HCT116 (cell line): ENCODE measurements around the gene TRIAP1. TPM values are rescaled to one million over a fixed set of nuclear protein-coding genes. Genes with fewer than 3 reads are reported as not detected.

Source experiments
- ATAC-seq: fragments of 200-7000 bp; cut with Tn5 transposase; 2 replicates; pipeline ENCODE4 v1.9.1; 2020; ENCODE audit warnings: mild to moderate bottlenecking, moderate library complexity
- BruUV-seq: library from RNA; stranded (reverse); fragments of 400-500 nt; replicated peaks from 2 replicates; lab custom pipeline; 2021; lab: Mats Ljungman, UMichigan
- CTCF ChIA-PET: fragments of 300-600 bp; sonication (Branson Sonifier 250); formaldehyde crosslinking; loops from one replicate; lab custom pipeline; 2021; ENCODE audit warnings: antibody characterized with exemption; lab: Charles Lee
- POLR2A ChIA-PET: fragments of 300-600, 350-600 bp; sonication (Branson Sonifier 250); formaldehyde crosslinking; loops from one replicate; lab custom pipeline; 2021; ENCODE audit warnings: antibody characterized with exemption; lab: Charles Lee
- RAD21 ChIA-PET, 2 experiments: fragments of 300-600 bp; sonication (Branson Sonifier 250); formaldehyde crosslinking; loops; one replicate each; lab custom pipeline; 2023; ENCODE audit warnings: low total read pairs in 2 of 2; ENCODE audit not compliant: uncharacterized antibody in 2 of 2, unreplicated experiment in 2 of 2, low non-redundant PET in 1 of 2; lab: Charles Lee
- DNase-seq: peaks from one replicate; pipeline ENCODE4 v3.0.0-alpha.2; 2010; ENCODE audit warnings: low read depth, low spot score
- H2AFZ ChIP-seq: fragments of 200-600 bp; shearing (Covaris generic), sonication (generic); 2 replicates; pipeline ENCODE4 v1.6.1; 2017; ENCODE audit warnings: low read depth, mixed run types, mixed read lengths, antibody characterized with exemption, low read length; ENCODE audit not compliant: poor library complexity, severe bottlenecking
- H3K27ac ChIP-seq: 2 replicates; pipeline ENCODE4 v1.5.1; 2012; ENCODE audit warnings: low read depth, low read length
- H3K27me3 ChIP-seq: fragments of 200-600 bp; sonication (generic); 2 replicates; pipeline ENCODE4 v1.6.1; 2016; ENCODE audit warnings: mixed run types, low read length, mixed read lengths; ENCODE audit not compliant: insufficient read depth
- H3K36me3 ChIP-seq, 2 experiments: fragments of 200-500 bp in 1 of 2; fragments of 200-600 bp in 1 of 2; sonication (Bioruptor generic) in 1 of 2; sonication (generic) in 1 of 2; 2 replicates each; pipeline versions ENCODE4 v1.5.1 to v1.6.1; 2014 to 2016; ENCODE audit warnings: low read length in 2 of 2, inconsistent platforms in 1 of 2, mixed read lengths in 1 of 2, mixed run types in 1 of 2; ENCODE audit not compliant: insufficient read depth in 2 of 2, control insufficient read depth in 1 of 2
- H3K4me1 ChIP-seq, 2 experiments: fragments of 200-600 bp in 1 of 2; sonication (generic) in 1 of 2; 2 replicates each; pipeline versions ENCODE4 v1.5.1 to v1.6.1; 2012 to 2017; ENCODE audit warnings: low read length in 2 of 2, inconsistent platforms in 1 of 2, mild to moderate bottlenecking in 1 of 2, mixed read lengths in 1 of 2, mixed run types in 1 of 2, moderate library complexity in 1 of 2; ENCODE audit not compliant: insufficient read depth in 2 of 2, control insufficient read depth in 1 of 2
- H3K4me2 ChIP-seq: fragments of 200-600 bp; sonication (generic); 2 replicates; pipeline ENCODE4 v1.6.1; 2017; ENCODE audit warnings: mixed run types, low read length, mixed read lengths
- H3K4me3 ChIP-seq, 2 experiments: fragments of 200-600 bp in 1 of 2; sonication (generic) in 1 of 2; replicated peaks in 1 of 2; 2 replicates each; pipeline ENCODE4 v1.5.1; 2011 to 2016; ENCODE audit warnings: low read length in 2 of 2, control low read depth in 1 of 2, low read depth in 1 of 2, mild to moderate bottlenecking in 1 of 2, mixed read lengths in 1 of 2, mixed run types in 1 of 2
- H3K79me2 ChIP-seq: fragments of 200-600 bp; sonication (generic); 2 replicates; pipeline ENCODE4 v1.6.1; 2017; ENCODE audit warnings: mild to moderate bottlenecking, mixed run types, low read length, moderate library complexity, mixed read lengths; ENCODE audit not compliant: insufficient read depth
- H3K9ac ChIP-seq: fragments of 200-600 bp; sonication (generic); 2 replicates; pipeline ENCODE4 v1.6.1; 2016; ENCODE audit warnings: low read length, mixed read lengths
- H3K9me2 ChIP-seq: fragments of 200-600 bp; sonication (generic), shearing (Covaris generic); 2 replicates; pipeline ENCODE4 v1.6.1; 2017; ENCODE audit warnings: mixed run types, mild to moderate bottlenecking, moderate library complexity; ENCODE audit not compliant: insufficient read depth
- H3K9me3 ChIP-seq, 2 experiments: fragments of 200-500 bp in 1 of 2; fragments of 200-600 bp in 1 of 2; sonication (Bioruptor generic) in 1 of 2; sonication (generic) in 1 of 2; 2 replicates each; pipeline ENCODE4 v1.6.1; 2014 to 2017; ENCODE audit warnings: low read length in 2 of 2, mixed read lengths in 2 of 2, inconsistent platforms in 1 of 2, low read depth in 1 of 2, mild to moderate bottlenecking in 1 of 2, mixed run types in 1 of 2, moderate library complexity in 1 of 2; ENCODE audit not compliant: control insufficient read depth in 1 of 2, insufficient read depth in 1 of 2
- H4K20me1 ChIP-seq: fragments of 200-600 bp; sonication (generic), shearing (Covaris generic); 2 replicates; pipeline ENCODE4 v1.6.1; 2017; ENCODE audit warnings: mixed run types, mild to moderate bottlenecking, moderate library complexity; ENCODE audit not compliant: insufficient read depth
- EGR1 ChIP-seq: IDR thresholded peaks from 2 replicates; pipeline ENCODE4 v1.6.1; 2012; ENCODE audit warnings: low read depth
- EZH2 ChIP-seq: fragments of 200-600 bp; sonication (generic); IDR thresholded peaks from 2 replicates; pipeline ENCODE4 v1.6.1; 2017; ENCODE audit warnings: antibody characterized with exemption, mixed run types
- FOSL1 ChIP-seq: IDR thresholded peaks from 2 replicates; pipeline ENCODE4 v1.6.1; 2012; ENCODE audit warnings: low read depth
- JUND ChIP-seq: IDR thresholded peaks from 2 replicates; pipeline ENCODE4 v1.6.1; 2012
- RAD21 ChIP-seq: IDR thresholded peaks from 2 replicates; pipeline ENCODE4 v1.6.1; 2012; ENCODE audit warnings: low read depth, mild to moderate bottlenecking
- TCF7L2 ChIP-seq: IDR thresholded peaks from 2 replicates; pipeline ENCODE4 v1.7.0; 2011; ENCODE audit warnings: borderline replicate concordance, inconsistent platforms; ENCODE audit not compliant: insufficient read depth, insufficient read length; ENCODE audit errors: extremely low read depth
- YY1 ChIP-seq: IDR thresholded peaks from 2 replicates; pipeline ENCODE4 v1.6.1; 2011; ENCODE audit warnings: low read length, low read depth, moderate library complexity, mild to moderate bottlenecking; ENCODE audit not compliant: insufficient replicate concordance; ENCODE audit errors: extremely low read depth
- ZBTB33 ChIP-seq: IDR thresholded peaks from 2 replicates; pipeline ENCODE4 v1.6.1; 2011; ENCODE audit warnings: mild to moderate bottlenecking, low read length, moderate library complexity; ENCODE audit not compliant: insufficient replicate concordance; ENCODE audit errors: extremely low read depth
- intact Hi-C: fragments of 100-400 bp; cut with micrococcal nuclease; formaldehyde crosslinking; loops from 2 replicates; pipeline ENCODE4 v1.10.0; 2022
- total RNA-seq: library from RNA; stranded (reverse); gene quantifications from one replicate; pipeline ENCODE4 v1.2.1, GENCODE V29; 2021; ENCODE audit not compliant: unreplicated experiment

TRIAP1 gene
- total RNA-seq, 1 experiment from 2014 or later: 40.3 TPM

DNA sequence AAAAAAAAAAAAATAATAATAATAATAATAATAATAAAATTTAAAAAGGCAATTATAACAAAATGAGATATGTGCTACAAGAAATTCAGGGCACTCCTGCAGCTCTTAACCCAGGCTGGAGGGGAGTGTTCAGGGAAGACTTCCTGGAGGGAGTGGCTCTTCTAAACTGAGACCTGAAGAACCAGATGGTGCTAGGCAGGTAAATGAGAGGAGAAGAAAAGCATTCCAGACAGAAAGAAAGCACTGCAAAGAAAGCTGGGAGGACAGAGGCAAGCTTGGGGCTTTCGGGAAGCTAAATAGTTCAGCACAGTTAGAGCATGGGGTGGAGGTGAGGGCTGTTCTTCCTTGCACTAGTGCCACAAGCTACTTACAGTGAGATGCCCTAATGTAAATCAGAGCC is 33.3 kb upstream of the TRIAP1 start:
- BruUV-seq: no TSS peak
- DNase-seq (no peak), ATAC-seq (no peak)
- Histone ChIP-seq H3K4me2 (no peak overlapping the region), H3K9ac (no peak overlapping the region), H4K20me1 (no peaks in the 10 kb centered on the region), H3K27me3 (no peaks in the 10 kb centered on the region), H3K9me3 (no peaks in the 10 kb centered on the region), H3K4me1 (peaks cover 10 to 19% of the 10 kb centered on the region in 2 experiments)
- TF ChIP-seq RAD21: no peak
- TF ChIP-seq YY1: no peak
- TF ChIP-seq JUND: no peak
- TF ChIP-seq EGR1: no peak
- TF ChIP-seq TCF7L2: no peak
- TF ChIP-seq, all 23 proteins: peak for 0
- H3K36me3 ChIP-seq: no peaks in the 10 kb centered on the region
- H2AFZ ChIP-seq: no peak overlapping the region
- intact Hi-C loops: no loop called here
- H3K4me3 ChIP-seq: no peak overlapping the region
- no peaks in the 10 kb centered on the region for H3K79me2 ChIP-seq
- ChIA-PET RAD21 (no interaction called here), CTCF (no interaction called here), POLR2A (interaction anchor here (0.8 to 1.2 kb wide), 2 partner anchors 12 to 16 kb away, joined by 3 to 4 read pairs; partner anchors contain the start of gene DYNLL1)
- no peaks in the 10 kb centered on the region for H3K9me2 ChIP-seq
- H3K27ac ChIP-seq: no peak overlapping the region

GRCh38 chr12:120475643-120476042 is 29.5 kb upstream of the TRIAP1 start:
- CTCF ChIA-PET: interaction anchor here (1.1 to 1.2 kb wide), 2 partner anchors 9 to 10 kb away, joined by 3 read pairs; no protein-coding TSS in a partner anchor

More at GRCh38 chr12:120475643-120476042, 29.5 kb upstream of the TRIAP1 start:
- H3K9me2 ChIP-seq: no peaks in the 10 kb centered on the region
- BruUV-seq: no TSS peak
- no peak overlapping the region for H3K27ac ChIP-seq
- POLR2A ChIA-PET: interaction anchor here (3.4 kb wide), 1 partner anchor 20 kb away, joined by 18 read pairs; the partner anchor contains the start of gene DYNLL1
- peaks cover 12% of the 10 kb centered on the region; the same call in 1 of the 2 replicates for H3K79me2 ChIP-seq
- no peak overlapping the region; the same call in 1 of the 2 replicates for H3K4me2 ChIP-seq
- no peak for ATAC-seq
- RAD21 ChIA-PET: no interaction called here
- intact Hi-C loops: no loop called here
- no peak overlapping the region for H2AFZ ChIP-seq
- TF ChIP-seq TCF7L2: no peak
- TF ChIP-seq ZBTB33: no peak
- TF ChIP-seq EGR1: no peak
- no peak for TF ChIP-seq EZH2
- TF ChIP-seq FOSL1: no peak
- TF ChIP-seq, all 23 proteins: peak for 0
- H3K36me3 ChIP-seq: no peaks in the 10 kb centered on the region
- DNase-seq: no peak
- no peaks in the 10 kb centered on the region for H4K20me1 ChIP-seq
- no peak overlapping the region for H3K9ac ChIP-seq
- peaks cover 39 to 57% of the 10 kb centered on the region in 2 experiments for H3K4me1 ChIP-seq
- no peaks in the 10 kb centered on the region for H3K9me3 ChIP-seq
- H3K27me3 ChIP-seq: no peaks in the 10 kb centered on the region
- no peak overlapping the region for H3K4me3 ChIP-seq
